Fibroblast of lung (primary cell): ENCODE measurements around the gene NSFL1C.

Experiments used
- CTCF ChIP-seq, 2 donors: IDR thresholded peaks in 1 of 2; conservative IDR thresholded peaks in 1 of 2; 1 replicate in 1 of 2; 2 replicates in 1 of 2; pipeline ENCODE4 v1.5.1; 2011 to 2012; ENCODE audit warnings: low read length in 2 of 2, control low read depth in 1 of 2, inconsistent platforms in 1 of 2, low read depth in 1 of 2, mild to moderate bottlenecking in 1 of 2
- EZH2 ChIP-seq: IDR thresholded peaks from 2 replicates; pipeline ENCODE4 v1.5.1; 2012; ENCODE audit warnings: low read length, control low read depth, mild to moderate bottlenecking; ENCODE audit errors: missing control alignments

- TF ChIP-seq CTCF (conservative IDR thresholded peaks at IDR 0.05 in 1 of 2, IDR thresholded peaks at IDR 0.05 in 1 of 2; ENCODE audit: low read depth in 1 of 2, low read length in 2 of 2) (no peak), EZH2 (no peak)
These were observed 11.9 kb upstream of the NSFL1C start for GRCh38 chr20:1478566-1478965.
